ENCODE measurements around the gene LAMTOR5. TPM values are rescaled to one million over a fixed set of nuclear protein-coding genes. Genes with fewer than 3 reads are reported as not detected.

The LAMTOR5 gene
- polyA plus RNA-seq, 1 of the 3 experiments (the other 2 are of a cell fraction), result 442 TPM

DNA sequence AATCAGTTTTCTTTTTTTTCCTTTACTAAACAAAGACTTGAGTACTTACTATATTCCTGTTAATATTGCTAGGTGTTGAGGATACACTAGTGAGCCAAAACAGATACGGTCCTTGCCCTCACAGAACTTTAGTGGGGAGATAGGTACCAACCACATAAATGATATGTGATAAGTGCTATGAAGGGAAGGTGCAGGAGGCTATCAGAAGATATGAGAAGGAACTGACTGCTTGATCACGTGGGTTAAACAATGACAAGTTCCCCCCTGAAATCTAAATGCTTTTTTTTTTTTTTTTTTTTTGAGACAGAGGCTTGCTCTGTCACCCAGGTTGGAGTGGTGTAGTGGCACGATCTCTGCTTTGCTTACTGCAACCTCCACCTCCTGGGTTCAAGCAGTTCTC, 43.3 kb downstream of the LAMTOR5 start:
- H3K4me1 ChIP-seq (ENCODE audit: control insufficient read depth in 1 of 2, insufficient read depth in 2 of 2, low read depth in 1 of 2, low read length in 1 of 2), result no peaks in the 10 kb centered on the region
- CTCF ChIA-PET, result no interaction called here

DNA sequence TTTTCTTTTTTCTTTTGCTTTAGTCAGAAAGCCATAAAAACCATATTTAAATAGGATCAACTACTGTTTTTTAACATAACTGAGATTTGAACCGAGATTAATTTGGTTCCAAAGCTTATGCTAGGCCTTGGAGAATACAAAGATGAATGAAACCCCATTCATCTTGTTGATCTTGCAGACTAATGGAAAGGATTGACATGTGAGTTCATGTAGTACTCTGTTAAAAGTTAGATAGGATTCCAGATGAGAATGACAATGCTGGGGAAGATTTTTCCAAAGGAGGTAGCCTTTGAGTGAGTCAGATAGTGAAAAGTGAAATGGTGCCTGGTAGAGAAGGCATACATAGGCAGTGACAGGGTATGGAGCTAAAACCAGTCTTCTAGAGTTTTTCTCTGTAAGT, 45.6 kb downstream of the LAMTOR5 start:
- H4K20me1 ChIP-seq (ENCODE audit: insufficient read depth), result no peaks in the 10 kb centered on the region; the same call in 1 of the 2 replicates

More for the DNA sequence above, 43.3 kb downstream of the LAMTOR5 start:
- Histone ChIP-seq H4K20me1 (ENCODE audit: insufficient read depth) (no peaks in the 10 kb centered on the region; the same call in 1 of the 2 replicates), H3K9ac (no peak overlapping the region), H3K4me2 (no peak overlapping the region), H3K9me3 (no peaks in the 10 kb centered on the region), H3K36me3 (replicated peaks in 1 of 2; ENCODE audit: control insufficient read depth in 1 of 2, insufficient read depth in 2 of 2, low read length in 1 of 2) (peaks cover 13 to 25% of the 10 kb centered on the region in 2 experiments), H3K79me2 (ENCODE audit: insufficient read depth) (peaks cover 81% of the 10 kb centered on the region), H2AFZ (ENCODE audit: low read depth) (no peak overlapping the region), H3F3A (replicated peaks; ENCODE audit: insufficient read depth) (peaks cover 3% of the 10 kb centered on the region), H3K27ac (ENCODE audit: low read depth in 2 of 2, low read length in 1 of 2) (no peak overlapping the region), H3K27me3 (ENCODE audit: insufficient read depth) (no peaks in the 10 kb centered on the region), H3K9me2 (no peaks in the 10 kb centered on the region), H3K4me3 (ENCODE audit: low read depth in 2 of 2, low read length in 1 of 2) (no peak overlapping the region)
- TF ChIP-seq GABPA (IDR thresholded peaks at IDR 0.05; ENCODE audit: low read depth), result no peak
- no peak for TF ChIP-seq ELF1 (IDR thresholded peaks at IDR 0.05)
- TF ChIP-seq TCF12 (IDR thresholded peaks at IDR 0.05), result no peak
- no peak for TF ChIP-seq TEAD4 (IDR thresholded peaks at IDR 0.05; ENCODE audit: borderline replicate concordance, insufficient read depth)
- TF ChIP-seq RFX5 (IDR thresholded peaks at IDR 0.05; ENCODE audit: low read length), result no peak
- TF ChIP-seq SMC3 (IDR thresholded peaks at IDR 0.05; ENCODE audit: low read depth, low read length), result no peak
- no peak for TF ChIP-seq SIN3A (IDR thresholded peaks at IDR 0.05; ENCODE audit: borderline replicate concordance, low read depth, low read length)
- no peak for TF ChIP-seq FOXJ3 (CRISPR knock-in tag; IDR thresholded peaks at IDR 0.05)
- TF ChIP-seq, protein P1, sequence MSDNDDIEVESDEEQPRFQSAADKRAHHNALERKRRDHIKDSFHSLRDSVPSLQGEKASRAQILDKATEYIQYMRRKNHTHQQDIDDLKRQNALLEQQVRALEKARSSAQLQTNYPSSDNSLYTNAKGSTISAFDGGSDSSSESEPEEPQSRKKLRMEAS (IDR thresholded peaks at IDR 0.05; ENCODE audit: low read depth), result no peak
- TF ChIP-seq RAD21 (IDR thresholded peaks at IDR 0.05; ENCODE audit: low read length), result no peak
- TF ChIP-seq TAF1 (IDR thresholded peaks at IDR 0.05; ENCODE audit: borderline replicate concordance, low read depth, low read length), result no peak
- TF ChIP-seq, protein P2, sequence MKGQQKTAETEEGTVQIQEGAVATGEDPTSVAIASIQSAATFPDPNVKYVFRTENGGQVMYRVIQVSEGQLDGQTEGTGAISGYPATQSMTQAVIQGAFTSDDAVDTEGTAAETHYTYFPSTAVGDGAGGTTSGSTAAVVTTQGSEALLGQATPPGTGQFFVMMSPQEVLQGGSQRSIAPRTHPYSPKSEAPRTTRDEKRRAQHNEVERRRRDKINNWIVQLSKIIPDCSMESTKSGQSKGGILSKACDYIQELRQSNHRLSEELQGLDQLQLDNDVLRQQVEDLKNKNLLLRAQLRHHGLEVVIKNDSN (IDR thresholded peaks at IDR 0.05; ENCODE audit: borderline replicate concordance, low read depth), result no peak
- 96% methylated on average over 3 of the region's 3 CpGs for WGBS (ENCODE audit: low lambda C conversion rate)
- DNase-seq, result no peak
- POLR2A ChIA-PET, result interaction anchor here (0.7 kb wide), 2 partner anchors 44 to 230 kb away, joined by 3 read pairs; no protein-coding TSS in a partner anchor

More for the DNA sequence above, 45.6 kb downstream of the LAMTOR5 start:
- Histone ChIP-seq H3K79me2 (ENCODE audit: insufficient read depth) (peaks cover 90% of the 10 kb centered on the region), H3K4me1 (ENCODE audit: control insufficient read depth in 1 of 2, insufficient read depth in 2 of 2, low read depth in 1 of 2, low read length in 1 of 2) (no peaks in the 10 kb centered on the region), H2AFZ (ENCODE audit: low read depth) (no peak overlapping the region), H3K9ac (no peak overlapping the region), H3K4me3 (ENCODE audit: low read depth in 2 of 2, low read length in 1 of 2) (no peak overlapping the region), H3K9me3 (no peaks in the 10 kb centered on the region), H3K27me3 (ENCODE audit: insufficient read depth) (no peaks in the 10 kb centered on the region), H3K4me2 (no peak overlapping the region), H3K9me2 (no peaks in the 10 kb centered on the region), H3F3A (replicated peaks; ENCODE audit: insufficient read depth) (peaks cover 3% of the 10 kb centered on the region), H3K36me3 (replicated peaks in 1 of 2; ENCODE audit: control insufficient read depth in 1 of 2, insufficient read depth in 2 of 2, low read length in 1 of 2) (peaks cover 20 to 22% of the 10 kb centered on the region in 2 experiments), H3K27ac (ENCODE audit: low read depth in 2 of 2, low read length in 1 of 2) (no peak overlapping the region)
- DNase-seq, result no peak
- ChIA-PET POLR2A (no interaction called here), CTCF (interaction anchor here (0.9 to 2.4 kb wide), 2 partner anchors 49 to 245 kb away, joined by 3 to 13 read pairs; no protein-coding TSS in a partner anchor)
- TF ChIP-seq RAD21 (IDR thresholded peaks at IDR 0.05; ENCODE audit: low read length), result no peak
- no peak for TF ChIP-seq TEAD4 (IDR thresholded peaks at IDR 0.05; ENCODE audit: borderline replicate concordance, insufficient read depth)
- no peak for TF ChIP-seq FOXJ3 (CRISPR knock-in tag; IDR thresholded peaks at IDR 0.05)
- TF ChIP-seq SMC3 (IDR thresholded peaks at IDR 0.05; ENCODE audit: low read depth, low read length), result no peak
- TF ChIP-seq, protein P1 (IDR thresholded peaks at IDR 0.05; ENCODE audit: low read depth), result no peak
- TF ChIP-seq ELF1 (IDR thresholded peaks at IDR 0.05), result no peak
- TF ChIP-seq POLR2AphosphoS5 (IDR thresholded peaks at IDR 0.05; ENCODE audit: low read depth, low read length), result no peak
- TF ChIP-seq, protein P2 (IDR thresholded peaks at IDR 0.05; ENCODE audit: borderline replicate concordance, low read depth), result no peak
- WGBS (ENCODE audit: low lambda C conversion rate), result 97% methylated on average over 1 of the region's 1 CpG
